Measurements from ENCODE around the gene CIRBP. TPM values are rescaled to one million over a fixed set of nuclear protein-coding genes. Genes with fewer than 3 reads are reported as not detected.

The CIRBP gene
- total and polyA plus RNA-seq, 4 donors = 41.1 to 135 (median 96.9) TPM

DNA sequence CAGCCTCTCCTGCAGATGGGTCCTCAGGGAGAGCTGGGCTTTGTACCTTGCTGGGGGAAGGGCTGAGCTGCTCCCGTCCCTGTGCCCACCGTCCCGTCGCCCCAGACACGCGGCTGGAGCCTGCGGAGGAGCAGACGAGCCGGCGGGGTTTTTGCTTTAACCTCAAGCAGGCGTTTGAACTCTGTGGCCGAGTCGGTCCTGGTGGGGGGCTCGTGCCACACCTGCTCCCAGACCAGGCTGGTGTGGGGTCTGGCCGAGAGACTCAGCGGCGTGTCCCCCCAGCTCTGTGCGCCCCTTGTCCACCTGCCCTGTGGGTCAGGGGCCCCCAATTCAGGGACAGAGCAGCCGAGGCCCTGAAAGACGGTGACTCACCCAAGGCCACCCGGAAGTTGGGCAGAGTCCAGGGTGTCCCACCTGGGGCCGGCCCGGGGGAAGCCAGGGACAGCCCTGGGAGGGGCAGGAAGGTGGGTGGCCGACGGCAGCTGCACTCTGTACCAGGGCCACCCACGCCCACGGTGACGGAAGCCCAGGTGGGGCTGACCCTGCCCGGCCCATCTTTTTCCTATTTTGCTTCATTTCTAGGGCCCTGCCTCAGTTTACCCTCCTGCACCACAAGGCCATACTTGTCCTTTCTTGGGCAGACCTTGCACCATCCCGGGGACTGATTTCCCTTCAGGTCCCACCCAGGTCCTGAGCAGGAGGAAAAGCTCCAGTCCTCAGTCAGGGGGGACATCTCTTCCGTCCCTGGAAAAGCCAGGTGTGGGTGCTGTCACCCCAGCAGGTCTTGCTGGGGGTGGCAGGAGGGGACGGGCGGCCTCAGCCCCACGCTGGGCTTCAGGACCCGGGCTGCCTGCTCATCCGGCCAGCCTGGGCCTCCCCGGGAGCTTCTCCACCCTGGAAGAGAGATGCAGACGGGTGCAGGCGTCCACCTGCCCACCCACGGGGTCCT lies 21.8 kb downstream of the CIRBP start:
- Histone ChIP-seq H3K4me1 (ENCODE audit: control insufficient read depth in 4 of 4, insufficient read depth in 4 of 4, low read length in 3 of 4) (peaks cover 19 to 60% (median 29%) of the 10 kb centered on the region in 4 donors), H3K27ac (ENCODE audit: low read depth in 1 of 2, low read length in 2 of 2) (no peak overlapping the region), H3K27me3 (ENCODE audit: control insufficient read depth in 4 of 4, insufficient read depth in 4 of 4, low read length in 3 of 4) (no peaks in the 10 kb centered on the region), H3K9me3 (ENCODE audit: control insufficient read depth in 4 of 4, low read length in 3 of 4) (no peaks in the 10 kb centered on the region), H3K4me3 (ENCODE audit: low read depth in 1 of 3, low read length in 3 of 3) (no peak overlapping the region), H3K36me3 (ENCODE audit: control insufficient read depth in 4 of 4, insufficient read depth in 3 of 4, low read depth in 1 of 4, low read length in 3 of 4) (no peaks in the 10 kb centered on the region), H3K9ac (ENCODE audit: low read depth in 1 of 2, low read length in 2 of 2) (no peak overlapping the region)
- DNase-seq (ENCODE audit: low spot score) = no peak
- 79% methylated on average over 40 of the region's 40 CpGs for WGBS
- TF ChIP-seq YY1 (IDR thresholded peaks at IDR 0.05) (no peak), MAX (IDR thresholded peaks at IDR 0.05) (no peak), SP1 (IDR thresholded peaks at IDR 0.05) (no peak), NR2F2 (IDR thresholded peaks at IDR 0.05) (no peak), TAF1 (conservative IDR thresholded peaks at IDR 0.05) (no peak), RXRA (IDR thresholded peaks at IDR 0.05) (no peak), FOXA2 (IDR thresholded peaks at IDR 0.05) (no peak), EGR1 (IDR thresholded peaks at IDR 0.05; ENCODE audit: low read depth in 2 of 2) (no peak), HNF4A (conservative IDR thresholded peaks at IDR 0.05) (no peak), HNF4G (IDR thresholded peaks at IDR 0.05) (no peak), GABPA (IDR thresholded peaks at IDR 0.05 in 1 of 2, conservative IDR thresholded peaks at IDR 0.05 in 1 of 2) (no peak), JUND (IDR thresholded peaks at IDR 0.05) (no peak), RAD21 (IDR thresholded peaks at IDR 0.05) (no peak)
- TF ChIP-seq, protein P1, sequence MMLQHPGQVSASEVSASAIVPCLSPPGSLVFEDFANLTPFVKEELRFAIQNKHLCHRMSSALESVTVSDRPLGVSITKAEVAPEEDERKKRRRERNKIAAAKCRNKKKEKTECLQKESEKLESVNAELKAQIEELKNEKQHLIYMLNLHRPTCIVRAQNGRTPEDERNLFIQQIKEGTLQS (IDR thresholded peaks at IDR 0.05) = no peak
- TF ChIP-seq, protein P2, sequence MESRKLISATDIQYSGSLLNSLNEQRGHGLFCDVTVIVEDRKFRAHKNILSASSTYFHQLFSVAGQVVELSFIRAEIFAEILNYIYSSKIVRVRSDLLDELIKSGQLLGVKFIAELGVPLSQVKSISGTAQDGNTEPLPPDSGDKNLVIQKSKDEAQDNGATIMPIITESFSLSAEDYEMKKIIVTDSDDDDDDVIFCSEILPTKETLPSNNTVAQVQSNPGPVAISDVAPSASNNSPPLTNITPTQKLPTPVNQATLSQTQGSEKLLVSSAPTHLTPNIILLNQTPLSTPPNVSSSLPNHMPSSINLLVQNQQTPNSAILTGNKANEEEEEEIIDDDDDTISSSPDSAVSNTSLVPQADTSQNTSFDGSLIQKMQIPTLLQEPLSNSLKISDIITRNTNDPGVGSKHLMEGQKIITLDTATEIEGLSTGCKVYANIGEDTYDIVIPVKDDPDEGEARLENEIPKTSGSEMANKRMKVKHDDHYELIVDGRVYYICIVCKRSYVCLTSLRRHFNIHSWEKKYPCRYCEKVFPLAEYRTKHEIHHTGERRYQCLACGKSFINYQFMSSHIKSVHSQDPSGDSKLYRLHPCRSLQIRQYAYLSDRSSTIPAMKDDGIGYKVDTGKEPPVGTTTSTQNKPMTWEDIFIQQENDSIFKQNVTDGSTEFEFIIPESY (IDR thresholded peaks at IDR 0.05) = no peak
- TF ChIP-seq, protein P3, sequence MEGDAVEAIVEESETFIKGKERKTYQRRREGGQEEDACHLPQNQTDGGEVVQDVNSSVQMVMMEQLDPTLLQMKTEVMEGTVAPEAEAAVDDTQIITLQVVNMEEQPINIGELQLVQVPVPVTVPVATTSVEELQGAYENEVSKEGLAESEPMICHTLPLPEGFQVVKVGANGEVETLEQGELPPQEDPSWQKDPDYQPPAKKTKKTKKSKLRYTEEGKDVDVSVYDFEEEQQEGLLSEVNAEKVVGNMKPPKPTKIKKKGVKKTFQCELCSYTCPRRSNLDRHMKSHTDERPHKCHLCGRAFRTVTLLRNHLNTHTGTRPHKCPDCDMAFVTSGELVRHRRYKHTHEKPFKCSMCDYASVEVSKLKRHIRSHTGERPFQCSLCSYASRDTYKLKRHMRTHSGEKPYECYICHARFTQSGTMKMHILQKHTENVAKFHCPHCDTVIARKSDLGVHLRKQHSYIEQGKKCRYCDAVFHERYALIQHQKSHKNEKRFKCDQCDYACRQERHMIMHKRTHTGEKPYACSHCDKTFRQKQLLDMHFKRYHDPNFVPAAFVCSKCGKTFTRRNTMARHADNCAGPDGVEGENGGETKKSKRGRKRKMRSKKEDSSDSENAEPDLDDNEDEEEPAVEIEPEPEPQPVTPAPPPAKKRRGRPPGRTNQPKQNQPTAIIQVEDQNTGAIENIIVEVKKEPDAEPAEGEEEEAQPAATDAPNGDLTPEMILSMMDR (IDR thresholded peaks at IDR 0.05; ENCODE audit: low read depth, low read length, missing input control) = no peak
- TF ChIP-seq, protein P4, sequence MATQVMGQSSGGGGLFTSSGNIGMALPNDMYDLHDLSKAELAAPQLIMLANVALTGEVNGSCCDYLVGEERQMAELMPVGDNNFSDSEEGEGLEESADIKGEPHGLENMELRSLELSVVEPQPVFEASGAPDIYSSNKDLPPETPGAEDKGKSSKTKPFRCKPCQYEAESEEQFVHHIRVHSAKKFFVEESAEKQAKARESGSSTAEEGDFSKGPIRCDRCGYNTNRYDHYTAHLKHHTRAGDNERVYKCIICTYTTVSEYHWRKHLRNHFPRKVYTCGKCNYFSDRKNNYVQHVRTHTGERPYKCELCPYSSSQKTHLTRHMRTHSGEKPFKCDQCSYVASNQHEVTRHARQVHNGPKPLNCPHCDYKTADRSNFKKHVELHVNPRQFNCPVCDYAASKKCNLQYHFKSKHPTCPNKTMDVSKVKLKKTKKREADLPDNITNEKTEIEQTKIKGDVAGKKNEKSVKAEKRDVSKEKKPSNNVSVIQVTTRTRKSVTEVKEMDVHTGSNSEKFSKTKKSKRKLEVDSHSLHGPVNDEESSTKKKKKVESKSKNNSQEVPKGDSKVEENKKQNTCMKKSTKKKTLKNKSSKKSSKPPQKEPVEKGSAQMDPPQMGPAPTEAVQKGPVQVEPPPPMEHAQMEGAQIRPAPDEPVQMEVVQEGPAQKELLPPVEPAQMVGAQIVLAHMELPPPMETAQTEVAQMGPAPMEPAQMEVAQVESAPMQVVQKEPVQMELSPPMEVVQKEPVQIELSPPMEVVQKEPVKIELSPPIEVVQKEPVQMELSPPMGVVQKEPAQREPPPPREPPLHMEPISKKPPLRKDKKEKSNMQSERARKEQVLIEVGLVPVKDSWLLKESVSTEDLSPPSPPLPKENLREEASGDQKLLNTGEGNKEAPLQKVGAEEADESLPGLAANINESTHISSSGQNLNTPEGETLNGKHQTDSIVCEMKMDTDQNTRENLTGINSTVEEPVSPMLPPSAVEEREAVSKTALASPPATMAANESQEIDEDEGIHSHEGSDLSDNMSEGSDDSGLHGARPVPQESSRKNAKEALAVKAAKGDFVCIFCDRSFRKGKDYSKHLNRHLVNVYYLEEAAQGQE (IDR thresholded peaks at IDR 0.05) = no peak

Data from liver (tissue), 9 donors.